Cortex of kidney (tissue), 1 donor: ENCODE results near the gene IL31.
"Not testable (repeated sequence)": the region's sequence is repeated elsewhere in the genome, so short reads cannot be mapped to it uniquely, and the experiment has no call there.

Experiments used
- DNase-seq: peaks from one replicate; lab custom pipeline; 2025; lab: John Stamatoyannopoulos, UW

Gene IL31

GRCh38 chr12:122174155-122174845, at the start of gene IL31:
Gene IL31, minus strand, starts transcription at chr12:122174221. Its CDS starts 49 bp downstream, at chr12:122174172.
- DNase-seq = no peak

- no peak for DNase-seq
Observed at GRCh38 chr12:122216445-122216844, 42.4 kb upstream of the IL31 start.

- DNase-seq = no peak
Observed at GRCh38 chr12:122215771-122216170, 41.8 kb upstream of the IL31 start.

GRCh38 chr12:122208073-122208820, 34.2 kb upstream of the IL31 start:
- DNase-seq = no peak

GRCh38 chr12:122207391-122207790, 33.4 kb upstream of the IL31 start:
- no peak for DNase-seq

- DNase-seq = no peak
Observed at GRCh38 chr12:122206976-122207375, 33.0 kb upstream of the IL31 start.

- no peak for DNase-seq
Observed at GRCh38 chr12:122206111-122206881, 32.3 kb upstream of the IL31 start.

- DNase-seq = no peak
Observed at GRCh38 chr12:122205053-122205925, 31.3 kb upstream of the IL31 start.

GRCh38 chr12:122204167-122205052, 30.4 kb upstream of the IL31 start:
- DNase-seq = no peak

GRCh38 chr12:122203301-122204166, 29.5 kb upstream of the IL31 start, which contains the start of gene B3GNT4:
Gene B3GNT4, plus strand, starts transcription at chr12:122203709. Its CDS starts 910 bp downstream, at chr12:122204619.
- DNase-seq = no peak

- DNase-seq = not testable (repeated sequence)
Observed at GRCh38 chr12:122202811-122203210, 28.8 kb upstream of the IL31 start.

- no peak for DNase-seq
Observed at GRCh38 chr12:122202017-122202416, 28.0 kb upstream of the IL31 start.

GRCh38 chr12:122201381-122201780, 27.4 kb upstream of the IL31 start:
- DNase-seq = no peak

- no peak for DNase-seq
Observed at GRCh38 chr12:122200541-122201175, 26.6 kb upstream of the IL31 start.

GRCh38 chr12:122199484-122200355, 25.7 kb upstream of the IL31 start:
- no peak for DNase-seq

- DNase-seq = no peak
Observed at GRCh38 chr12:122197612-122197966, 23.6 kb upstream of the IL31 start.

- DNase-seq = no peak
Observed at GRCh38 chr12:122195405-122195804, 21.4 kb upstream of the IL31 start.

- no peak for DNase-seq
Observed at GRCh38 chr12:122194804-122195203, 20.8 kb upstream of the IL31 start.
